ENCODE data around the gene CFAP221. TPM values are rescaled to one million over a fixed set of nuclear protein-coding genes. Genes with fewer than 3 reads are reported as not detected.

CFAP221 gene
- total RNA-seq, 3 donors from 2014 or later, result not detected

DNA sequence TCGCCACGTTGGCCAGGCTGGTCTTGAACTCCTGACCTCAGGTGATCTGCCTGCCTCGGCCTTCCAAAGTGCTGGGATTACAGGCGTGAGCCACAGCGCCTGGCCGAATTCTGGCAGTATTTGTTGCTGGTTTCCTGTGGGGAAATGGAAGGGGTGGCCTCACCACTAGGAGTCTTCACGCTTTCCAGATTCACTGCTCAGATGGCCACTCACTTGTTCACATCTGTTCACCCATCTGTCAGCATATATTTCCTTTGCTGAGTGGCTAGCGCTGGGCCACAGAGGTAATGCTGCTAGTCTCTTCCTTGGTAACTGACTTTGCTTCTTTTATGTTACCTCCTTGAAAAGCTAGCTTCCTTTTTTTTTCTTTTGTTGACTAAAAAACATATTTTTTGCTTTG, 162.0 kb downstream of the CFAP221 start:
- no peak overlapping the region for H3K4me3 Mint-ChIP-seq
- peaks cover 2% of the 10 kb centered on the region for H3K27me3 Mint-ChIP-seq (ENCODE audit: low read depth)
- H3K9me3 Mint-ChIP-seq, result peaks cover 5% of the 10 kb centered on the region
- peaks cover 6% of the 10 kb centered on the region for H3K4me1 Mint-ChIP-seq (ENCODE audit: low read depth)
- no peak for DNase-seq
- H3K36me3 Mint-ChIP-seq (ENCODE audit: insufficient read depth), result no peaks in the 10 kb centered on the region
- ATAC-seq, result no peak

Other genes with a start within 250 kb of the CFAP221 start
- gene C2orf76, start 177.6 kb upstream of the CFAP221 start, total RNA-seq, result 10 to 100 TPM; 10.7 to 12.6 (median 10.9) TPM
- gene DBI, start 177.5 kb upstream of the CFAP221 start, total RNA-seq, result 10 to 100 TPM; 89.7 to 99.8 (median 93.8) TPM
- gene TMEM37, start 112.6 kb upstream of the CFAP221 start, total RNA-seq, result under 1 TPM in 2 of 3 donors, not detected in 1; 0.11 to 0.27 TPM
- not detected for gene SCTR, start 20.0 kb upstream of the CFAP221 start, total RNA-seq
- 10 to 100 TPM; 13.6 to 19.3 (median 16.4) TPM for gene TMEM177, start 134.8 kb downstream of the CFAP221 start, total RNA-seq
- gene PTPN4, start 215.5 kb downstream of the CFAP221 start, total RNA-seq, result 10 to 100 TPM; 19.3 to 20.4 (median 19.3) TPM